H1 (cell line): ENCODE data around the gene BCL2L12. TPM values are rescaled to one million over a fixed set of nuclear protein-coding genes. Genes with fewer than 3 reads are reported as not detected.

ENCODE experiments used
- CTCF ChIA-PET: fragments of 300-600 bp; sonication (Branson Sonifier 250); formaldehyde crosslinking; loops from one replicate; lab custom pipeline; 2021; ENCODE audit not compliant: partially characterized antibody; lab: Charles Lee
- POLR2A ChIA-PET: fragments of 300-600 bp; sonication (Branson Sonifier 250); formaldehyde crosslinking; loops from one replicate; lab custom pipeline; 2021; ENCODE audit warnings: inconsistent platforms; ENCODE audit not compliant: partially characterized antibody; lab: Charles Lee
- DNase-seq, 2 experiments: peaks; one replicate each; pipeline versions ENCODE4 v3.0.0 to v3.0.0-alpha.2; 2010 to 2022; ENCODE audit warnings: low spot score in 2 of 2, low read depth in 1 of 2, mixed read lengths in 1 of 2
- FAIRE-seq: peaks from 2 replicates; lab custom pipeline; 2011; peaks lifted over from hg19 to GRCh38; lab: Jason Lieb, UNC
- H2AFZ ChIP-seq: 2 replicates; pipeline ENCODE4 v1.8.1; 2012; ENCODE audit warnings: low read length, inconsistent platforms
- H2AK5ac ChIP-seq: 2 replicates; pipeline ENCODE4 v1.6.1; 2013; ENCODE audit warnings: low read depth, low read length
- H2BK120ac ChIP-seq: replicated peaks from 2 replicates; pipeline ENCODE3; 2013; ENCODE audit warnings: low read depth, low read length, inconsistent platforms
- H2BK12ac ChIP-seq: 2 replicates; pipeline ENCODE4 v1.6.1; 2013; ENCODE audit warnings: low read depth, low read length
- H2BK15ac ChIP-seq: 2 replicates; pipeline ENCODE4 v1.6.1; 2013; ENCODE audit warnings: low read length
- H2BK20ac ChIP-seq: 2 replicates; pipeline ENCODE4 v1.6.1; 2013; ENCODE audit warnings: low read length
- H2BK5ac ChIP-seq: 2 replicates; pipeline ENCODE4 v1.6.1; 2013; ENCODE audit warnings: low read depth, low read length
- H3K14ac ChIP-seq: 2 replicates; pipeline ENCODE4 v1.6.1; 2013; ENCODE audit warnings: inconsistent platforms; ENCODE audit not compliant: insufficient read length
- H3K18ac ChIP-seq: 2 replicates; pipeline ENCODE4 v1.6.1; 2013; ENCODE audit warnings: low read length; ENCODE audit errors: extremely low read depth
- H3K23ac ChIP-seq: 2 replicates; pipeline ENCODE4 v1.6.1; 2013; ENCODE audit warnings: inconsistent platforms; ENCODE audit not compliant: insufficient read length
- H3K23me2 ChIP-seq: 2 replicates; pipeline ENCODE4 v1.6.1; 2013; ENCODE audit warnings: low read depth, low read length
- H3K27ac ChIP-seq: 2 replicates; pipeline ENCODE4 v1.6.1; 2011; ENCODE audit warnings: low read depth, low read length, inconsistent platforms
- H3K27me3 ChIP-seq, 4 experiments: replicated peaks in 1 of 4; 1 replicate in 1 of 4; 2 replicates in 3 of 4; pipeline versions ENCODE4 v1.6.1 to v1.8.1; 2011 to 2013; ENCODE audit warnings: low read length in 3 of 4, mild to moderate bottlenecking in 3 of 4, inconsistent platforms in 2 of 4, mixed read lengths in 2 of 4, moderate library complexity in 1 of 4; ENCODE audit not compliant: control insufficient read depth in 3 of 4, insufficient read depth in 3 of 4; ENCODE audit errors: extremely low read depth in 1 of 4
- H3K36me3 ChIP-seq, 4 experiments: 2 replicates each; pipeline versions ENCODE4 v1.6.1 to v1.8.1; 2011 to 2013; ENCODE audit warnings: mild to moderate bottlenecking in 4 of 4, low read length in 3 of 4, moderate library complexity in 2 of 4, control low read depth in 1 of 4, inconsistent platforms in 1 of 4; ENCODE audit not compliant: insufficient read depth in 4 of 4, control insufficient read depth in 2 of 4
- H3K4ac ChIP-seq: replicated peaks from 2 replicates; pipeline ENCODE3; 2013; ENCODE audit warnings: low read length, low read depth, mixed read lengths, inconsistent platforms; ENCODE audit not compliant: insufficient read length
- H3K4me1 ChIP-seq, 4 experiments: replicated peaks in 1 of 4; 1 replicate in 1 of 4; 2 replicates in 3 of 4; pipeline versions ENCODE4 v1.6.1 to v1.8.1; 2011 to 2013; ENCODE audit warnings: low read length in 3 of 4, inconsistent platforms in 2 of 4, mixed read lengths in 1 of 4; ENCODE audit not compliant: insufficient read depth in 4 of 4, control insufficient read depth in 3 of 4
- H3K4me2 ChIP-seq, 2 experiments: 2 replicates each; pipeline versions ENCODE4 v1.6.1 to v1.8.1; 2011 to 2013; ENCODE audit warnings: low read depth in 2 of 2, low read length in 2 of 2, control low read depth in 1 of 2, inconsistent platforms in 1 of 2, mild to moderate bottlenecking in 1 of 2; ENCODE audit not compliant: insufficient read depth in 1 of 2
- H3K4me3 ChIP-seq, 4 experiments: fragments of 200-600, 300-600 bp in 1 of 4; sonication (generic), shearing (Covaris generic), sonication (Bioruptor Twin) in 1 of 4; 2 replicates each; pipeline versions ENCODE4 v1.5.1 to v1.8.1; 2011 to 2016; ENCODE audit warnings: low read length in 4 of 4, low read depth in 3 of 4, control low read depth in 2 of 4, inconsistent platforms in 2 of 4, mild to moderate bottlenecking in 2 of 4, mixed read lengths in 1 of 4, moderate library complexity in 1 of 4; ENCODE audit not compliant: insufficient read depth in 2 of 4; ENCODE audit errors: extremely low read depth in 1 of 4
- H3K56ac ChIP-seq: replicated peaks from 2 replicates; pipeline ENCODE3; 2013; ENCODE audit warnings: low read depth, mild to moderate bottlenecking, mixed read lengths, low read length, inconsistent platforms; ENCODE audit not compliant: insufficient read length
- H3K79me1 ChIP-seq: 2 replicates; pipeline ENCODE4 v1.6.1; 2013; ENCODE audit warnings: low read depth, low read length, control low read depth
- H3K79me2 ChIP-seq, 2 experiments: 2 replicates each; pipeline versions ENCODE4 v1.6.1 to v1.8.1; 2012 to 2013; ENCODE audit warnings: low read length in 2 of 2, mild to moderate bottlenecking in 2 of 2, inconsistent platforms in 1 of 2; ENCODE audit not compliant: insufficient read depth in 2 of 2, control insufficient read depth in 1 of 2
- H3K9ac ChIP-seq, 4 experiments: replicated peaks in 1 of 4; 1 replicate in 1 of 4; 2 replicates in 3 of 4; pipeline versions ENCODE4 v1.6.1 to v1.8.1; 2011 to 2013; ENCODE audit warnings: low read depth in 3 of 4, low read length in 3 of 4, control low read depth in 2 of 4, mild to moderate bottlenecking in 2 of 4, moderate library complexity in 2 of 4, inconsistent platforms in 1 of 4; ENCODE audit errors: extremely low read depth in 1 of 4
- H3K9me3 ChIP-seq, 2 experiments: 2 replicates each; pipeline versions ENCODE4 v1.6.1 to v1.8.1; 2012 to 2013; ENCODE audit warnings: mild to moderate bottlenecking in 2 of 2, moderate library complexity in 2 of 2, control low read depth in 1 of 2, inconsistent platforms in 1 of 2, low read depth in 1 of 2, low read length in 1 of 2, mixed read lengths in 1 of 2; ENCODE audit not compliant: insufficient read depth in 2 of 2
- H4K20me1 ChIP-seq, 2 experiments: replicated peaks in 1 of 2; 2 replicates each; pipeline versions ENCODE3 to v1.8.1; 2011 to 2013; ENCODE audit warnings: inconsistent platforms in 2 of 2, low read length in 2 of 2, mild to moderate bottlenecking in 1 of 2; ENCODE audit not compliant: insufficient read depth in 2 of 2, control insufficient read depth in 1 of 2
- H4K5ac ChIP-seq: 2 replicates; pipeline ENCODE4 v1.6.1; 2013; ENCODE audit warnings: low read length, low read depth, mixed read lengths, inconsistent platforms; ENCODE audit not compliant: insufficient read length
- H4K8ac ChIP-seq: 2 replicates; pipeline ENCODE4 v1.8.0; 2013; ENCODE audit warnings: mild to moderate bottlenecking, moderate library complexity, low read length, inconsistent platforms; ENCODE audit not compliant: insufficient read depth; ENCODE audit errors: extremely low read depth
- H4K91ac ChIP-seq: replicated peaks from 2 replicates; pipeline ENCODE3; 2013; ENCODE audit warnings: low read length, mixed read lengths, inconsistent platforms; ENCODE audit not compliant: insufficient read length
- CEBPB ChIP-seq: IDR thresholded peaks from 2 replicates; pipeline ENCODE4 v1.6.1; 2012; ENCODE audit warnings: low read depth, low read length
- FOSL1 ChIP-seq: IDR thresholded peaks from 2 replicates; pipeline ENCODE4 v1.6.1; 2011; ENCODE audit warnings: mild to moderate bottlenecking, low read depth, low read length, moderate library complexity; ENCODE audit not compliant: insufficient read depth
- GABPA ChIP-seq: IDR thresholded peaks from 2 replicates; pipeline ENCODE4 v1.6.1; 2011; ENCODE audit warnings: mild to moderate bottlenecking, low read length, moderate library complexity, borderline replicate concordance; ENCODE audit not compliant: insufficient read depth
- RBBP5 ChIP-seq: IDR thresholded peaks from 2 replicates; pipeline ENCODE4 v1.7.1; 2012; ENCODE audit warnings: low read depth, mild to moderate bottlenecking, inconsistent platforms, low read length, moderate library complexity, borderline replicate concordance
- SAP30 ChIP-seq: fragments of 300-600 bp; sonication (generic); IDR thresholded peaks from 2 replicates; pipeline ENCODE4 v1.7.1; 2012; ENCODE audit warnings: low read length, moderate library complexity, mild to moderate bottlenecking, inconsistent platforms; ENCODE audit not compliant: insufficient read depth, insufficient replicate concordance
- TBP ChIP-seq: IDR thresholded peaks from 2 replicates; pipeline ENCODE4 v1.6.1; 2011; ENCODE audit warnings: low read depth, low read length, improper control_type of control experiment
- WGBS, 2 experiments: shearing (Covaris generic) in 1 of 2; methylation state at CpG; one replicate each; pipeline versions ENCODE4 v1.1.6 to v1.1.7; 2013 to 2015; ENCODE audit warnings: low lambda C conversion rate in 2 of 2, mixed read lengths in 2 of 2, inconsistent platforms in 1 of 2, low coverage in 1 of 2, missing lambda C conversion rate in 1 of 2; ENCODE audit not compliant: insufficient replicate concordance in 2 of 2, insufficient coverage in 1 of 2, insufficient read length in 1 of 2; ENCODE audit errors: extremely low coverage in 1 of 2, missing lambda C conversion rate in 1 of 2; 5-methylcytosine and 5-hydroxymethylcytosine counted together
- polyA plus RNA-seq, 7 experiments: library from polyadenylated mRNA; depleted of rRNA in 3 of 7; stranded (reverse) in 5 of 7; unstranded in 2 of 7; fragments of >200 nt in 5 of 7; fragments of 200-250 nt in 2 of 7; gene quantifications; 1 replicate in 5 of 7; 2 replicates in 1 of 7; 4 replicates in 1 of 7; pipeline versions ENCODE4 v1.2.1 to v1.2.3, GENCODE V29; 2011 to 2013; ENCODE audit warnings: missing spikeins in 2 of 7, mixed read lengths in 2 of 7
- total RNA-seq: library from RNA; stranded (reverse); fragmentation: NEBNext Ultra II Directional; extraction: Animal tissue kit (Norgen Biotek cat#: 25700); gene quantifications from 2 replicates; pipeline ENCODE4 v1.2.1, GENCODE V29; 2021
- TF ChIP-seq, protein P1 (sequence below), 3 experiments: IDR thresholded peaks; 1 replicate in 2 of 3; 2 replicates in 1 of 3; pipeline versions ENCODE4 v1.5.1 to v1.6.1; 2011; ENCODE audit warnings: low read length in 3 of 3, mild to moderate bottlenecking in 3 of 3, inconsistent platforms in 2 of 3, low read depth in 1 of 3, moderate library complexity in 1 of 3; ENCODE audit not compliant: insufficient read depth in 1 of 3; ENCODE audit errors: control extremely low read depth in 1 of 3
- TF ChIP-seq, protein P2 (sequence below): IDR thresholded peaks from 2 replicates; pipeline ENCODE4 v1.6.1; 2012; ENCODE audit warnings: inconsistent platforms

BCL2L12 gene
- total and polyA plus RNA-seq, 2 of the 8 experiments (the other 6 are each of a cell fraction or from before 2014, with no cell fraction given): 126 to 209 TPM

DNA sequence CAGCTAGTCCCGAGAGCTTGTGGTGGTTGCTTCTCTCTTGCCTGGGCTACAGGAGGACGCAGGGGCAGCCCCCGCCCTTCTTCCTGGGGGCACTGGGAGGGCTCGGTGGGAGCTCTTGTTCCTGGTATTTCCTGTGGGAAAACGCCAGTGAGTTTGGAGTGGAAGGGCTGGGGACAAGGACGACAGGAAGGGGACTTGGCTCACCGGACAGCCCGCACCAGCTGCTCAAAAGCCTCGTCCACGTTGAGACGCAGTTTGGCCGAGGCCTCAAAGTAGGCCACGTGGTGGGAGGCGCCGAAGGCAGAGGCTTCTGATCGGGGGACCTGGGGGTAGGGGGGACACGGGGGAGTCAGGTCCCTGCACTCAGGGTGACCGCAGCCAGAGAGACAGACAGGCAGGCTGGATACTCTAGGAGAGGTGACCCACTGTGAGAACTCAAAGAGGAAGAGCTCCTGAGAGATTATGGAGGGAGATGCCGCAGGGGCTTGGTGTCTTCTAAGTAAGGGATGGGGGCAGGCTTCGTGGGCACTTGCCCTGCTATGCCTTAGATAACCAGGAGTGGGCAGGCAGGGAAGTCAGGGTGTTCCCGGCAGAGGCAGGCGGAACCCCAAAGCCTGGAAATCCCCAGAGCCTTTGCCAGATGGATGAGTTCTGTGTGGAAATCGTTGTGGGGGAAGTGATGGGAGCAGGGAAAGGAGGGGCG is 30.1 kb upstream of the BCL2L12 start:
- DNase-seq (no peak), FAIRE-seq (no peak)
- 75% methylated on average over 24 of the region's 24 CpGs; no CpG with 5 or more reads in 1 of the 2 experiments for WGBS, 2 experiments
- peaks cover 5% of the 10 kb centered on the region for H3K23me2 ChIP-seq
- H4K20me1 ChIP-seq: peaks cover 0 to 2% of the 10 kb centered on the region in 2 experiments
- no peak overlapping the region for H2AFZ ChIP-seq
- H4K5ac ChIP-seq: no peak overlapping the region
- no peak overlapping the region for H2BK12ac ChIP-seq
- no peak overlapping the region for H3K4ac ChIP-seq
- H2BK15ac ChIP-seq: 0 out of 2 replicates have a peak overlapping the region, but pooled peaks have one; percentile 16
- H3K36me3 ChIP-seq: no peaks in the 10 kb centered on the region
- no peak overlapping the region for H2BK5ac ChIP-seq
- no peak overlapping the region for H3K18ac ChIP-seq
- H4K91ac ChIP-seq: no peak overlapping the region
- H3K56ac ChIP-seq: no peak overlapping the region
- 0 out of 2 replicates have a peak overlapping the region, but pooled peaks have one; percentile 65 for H2AK5ac ChIP-seq
- H2BK20ac ChIP-seq: no peak overlapping the region
- H3K27ac ChIP-seq: no peak overlapping the region
- peaks cover 0 to 22% (median 10%) of the 10 kb centered on the region in 4 experiments; a peak in 6 of 7 replicates for H3K4me1 ChIP-seq
- ChIA-PET CTCF (interaction anchor here (1.0 to 2.3 kb wide), 4 partner anchors 19 to 38 kb away, joined by 3 to 6 read pairs (median 5); no protein-coding TSS in a partner anchor), POLR2A (interaction anchor here (0.7 to 50.7 kb wide), 9 partner anchors 10 to 122 kb away, joined by 3 to 840 read pairs (median 7); partner anchors contain the start of genes ADM5, PRMT1 and PRR12)
- no peak overlapping the region for H3K9ac ChIP-seq
- H3K14ac ChIP-seq: no peak overlapping the region
- H2BK120ac ChIP-seq: no peak overlapping the region
- H3K27me3 ChIP-seq: no peaks in the 10 kb centered on the region
- H3K9me3 ChIP-seq: no peaks in the 10 kb centered on the region
- H3K23ac ChIP-seq: no peak overlapping the region
- no peak overlapping the region for H4K8ac ChIP-seq
- H3K79me2 ChIP-seq: no peaks in the 10 kb centered on the region
- H3K79me1 ChIP-seq: no peaks in the 10 kb centered on the region
- no peak overlapping the region for H3K4me2 ChIP-seq
- no peak overlapping the region for H3K4me3 ChIP-seq
- TF ChIP-seq GABPA: no peak
- TF ChIP-seq SAP30: no peak
- no peak for TF ChIP-seq CEBPB
- TF ChIP-seq TBP: no peak
- no peak for TF ChIP-seq FOSL1
- no peak for TF ChIP-seq RBBP5
- TF ChIP-seq, protein P1, sequence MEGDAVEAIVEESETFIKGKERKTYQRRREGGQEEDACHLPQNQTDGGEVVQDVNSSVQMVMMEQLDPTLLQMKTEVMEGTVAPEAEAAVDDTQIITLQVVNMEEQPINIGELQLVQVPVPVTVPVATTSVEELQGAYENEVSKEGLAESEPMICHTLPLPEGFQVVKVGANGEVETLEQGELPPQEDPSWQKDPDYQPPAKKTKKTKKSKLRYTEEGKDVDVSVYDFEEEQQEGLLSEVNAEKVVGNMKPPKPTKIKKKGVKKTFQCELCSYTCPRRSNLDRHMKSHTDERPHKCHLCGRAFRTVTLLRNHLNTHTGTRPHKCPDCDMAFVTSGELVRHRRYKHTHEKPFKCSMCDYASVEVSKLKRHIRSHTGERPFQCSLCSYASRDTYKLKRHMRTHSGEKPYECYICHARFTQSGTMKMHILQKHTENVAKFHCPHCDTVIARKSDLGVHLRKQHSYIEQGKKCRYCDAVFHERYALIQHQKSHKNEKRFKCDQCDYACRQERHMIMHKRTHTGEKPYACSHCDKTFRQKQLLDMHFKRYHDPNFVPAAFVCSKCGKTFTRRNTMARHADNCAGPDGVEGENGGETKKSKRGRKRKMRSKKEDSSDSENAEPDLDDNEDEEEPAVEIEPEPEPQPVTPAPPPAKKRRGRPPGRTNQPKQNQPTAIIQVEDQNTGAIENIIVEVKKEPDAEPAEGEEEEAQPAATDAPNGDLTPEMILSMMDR (IDR thresholded peaks at IDR 0.05; ENCODE audit: control extremely low read depth in 1 of 3, insufficient read depth in 1 of 3, low read depth in 1 of 3, low read length in 3 of 3): peak in 2 of 3 experiments; percentile 17 to 21; a peak in 1 of 4 replicates
- TF ChIP-seq, protein P2, sequence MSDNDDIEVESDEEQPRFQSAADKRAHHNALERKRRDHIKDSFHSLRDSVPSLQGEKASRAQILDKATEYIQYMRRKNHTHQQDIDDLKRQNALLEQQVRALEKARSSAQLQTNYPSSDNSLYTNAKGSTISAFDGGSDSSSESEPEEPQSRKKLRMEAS: peak; percentile 43
